ENCODE results near the gene FOXN3. TPM values are rescaled to one million over a fixed set of nuclear protein-coding genes. Genes with fewer than 3 reads are reported as not detected.

The FOXN3 gene
- total and polyA plus RNA-seq, 10 of the 15 experiments (the other 5 are each of a cell fraction or from before 2014, with no cell fraction given): 4.5 to 68.9 (median 29.7) TPM

DNA sequence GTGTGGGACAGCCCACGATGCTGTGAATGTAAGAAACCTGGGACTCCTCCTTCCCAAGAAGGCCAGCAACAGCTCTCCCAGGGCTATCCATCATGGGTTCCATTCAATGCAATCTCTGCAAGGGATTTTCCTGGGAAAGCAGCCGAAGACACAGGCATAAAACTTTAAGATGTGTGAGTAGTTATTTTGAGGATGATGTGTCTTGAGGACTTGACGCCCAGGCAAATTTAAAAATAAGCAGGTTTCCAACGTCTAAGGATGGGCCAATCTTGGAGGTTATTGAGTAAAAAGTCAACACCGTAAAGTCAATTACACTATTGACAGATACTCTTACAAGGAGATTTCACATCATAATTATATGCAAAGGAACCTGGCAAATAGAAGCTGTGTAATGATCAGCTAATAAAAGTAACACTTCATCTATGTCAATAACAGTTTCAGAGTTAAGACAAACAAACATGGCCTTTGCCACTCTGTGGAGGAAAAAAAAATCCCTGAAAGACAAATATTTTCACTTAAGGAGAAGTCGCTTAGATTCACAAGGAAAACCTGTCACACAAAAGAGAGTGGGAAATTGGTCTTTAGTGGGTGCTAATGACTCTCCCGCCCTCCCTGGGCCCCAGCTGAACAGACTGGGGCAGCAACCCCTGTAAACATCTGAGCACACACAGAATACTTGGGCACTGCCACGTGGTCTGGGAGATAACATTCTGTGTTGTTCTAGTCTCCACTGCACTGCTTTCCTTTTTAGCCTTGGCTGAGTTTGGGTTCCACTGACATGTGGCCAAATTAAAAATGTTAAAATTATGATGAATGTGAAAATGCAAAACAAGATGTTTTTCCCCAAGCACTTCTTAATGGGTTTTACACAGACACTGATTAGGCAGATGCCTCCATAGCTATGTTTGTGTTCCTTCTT, 240.9 kb downstream of the FOXN3 start:
- Histone ChIP-seq H3K27me3 (replicated peaks in 1 of 2; ENCODE audit: control insufficient read depth in 2 of 2, insufficient read depth in 2 of 2, low read length in 1 of 2) (no peaks in the 10 kb centered on the region), H2AFZ (ENCODE audit: control insufficient read depth, low read depth, low read length) (no peak overlapping the region), H3K4me1 (ENCODE audit: control insufficient read depth, insufficient read depth, low read length) (peaks cover 8% of the 10 kb centered on the region), H3K36me3 (ENCODE audit: control insufficient read depth in 2 of 2, insufficient read depth in 2 of 2, low read length in 1 of 2) (peaks cover 0 to 2% of the 10 kb centered on the region in 2 experiments; a peak in 2 of 4 replicates), H3K79me2 (ENCODE audit: control insufficient read depth, insufficient read depth, low read length) (no peaks in the 10 kb centered on the region), H3K4me2 (ENCODE audit: control insufficient read depth, insufficient read depth) (no peak overlapping the region), H3K4me3 (no peak overlapping the region), H3K9ac (ENCODE audit: control insufficient read depth, insufficient read depth, low read length) (no peak overlapping the region), H4K20me1 (ENCODE audit: control insufficient read depth, insufficient read depth) (no peaks in the 10 kb centered on the region), H3K27ac (ENCODE audit: control insufficient read depth, insufficient read depth) (no peak overlapping the region), H3K9me3 (replicated peaks; ENCODE audit: control insufficient read depth, insufficient read depth, low read length) (peaks cover 4% of the 10 kb centered on the region; the same call in 2 of the 3 replicates)
- POLR2A ChIA-PET: interaction anchor here (0.7 kb wide), 1 partner anchor 170 kb away, joined by 3 read pairs; no protein-coding TSS in a partner anchor
- WGBS (ENCODE audit: insufficient coverage, insufficient replicate concordance, low lambda C conversion rate, missing lambda C conversion rate): 89% methylated on average over 8 of the region's 8 CpGs
- SMC1A ChIA-PET (ENCODE audit: uncharacterized antibody, unreplicated experiment): interaction anchor here (0.6 to 6.2 kb wide), 14 partner anchors 9 to 735 kb away, joined by 3 to 36 read pairs (median 4); no protein-coding TSS in a partner anchor
- no TSS peak for BruUV-seq (replicated peaks)
- in situ Hi-C loops (cut with MboI) (loop anchor here (5.0 kb wide), 1 partner anchor 741 kb away; no protein-coding TSS in a partner anchor), intact Hi-C loops (cut with micrococcal nuclease; ENCODE audit: unreplicated experiment) (loop anchor here (2.0 to 10.0 kb wide), 5 partner anchors 159 to 739 kb away; no protein-coding TSS in a partner anchor)
- FAIRE-seq (no peak), ATAC-seq (no peak), DNase-seq (ENCODE audit: low read depth, low spot score) (no peak)
- CTCF ChIA-PET: interaction anchor here (0.8 to 3.0 kb wide), 16 partner anchors 11 to 594 kb away, joined by 3 to 31 read pairs (median 4); no protein-coding TSS in a partner anchor
- RAD21 ChIA-PET (ENCODE audit: unreplicated experiment): interaction anchor here (1.0 to 4.2 kb wide), 5 partner anchors 11 to 253 kb away, joined by 3 to 31 read pairs (median 6); no protein-coding TSS in a partner anchor
- TF ChIP-seq, protein P1, sequence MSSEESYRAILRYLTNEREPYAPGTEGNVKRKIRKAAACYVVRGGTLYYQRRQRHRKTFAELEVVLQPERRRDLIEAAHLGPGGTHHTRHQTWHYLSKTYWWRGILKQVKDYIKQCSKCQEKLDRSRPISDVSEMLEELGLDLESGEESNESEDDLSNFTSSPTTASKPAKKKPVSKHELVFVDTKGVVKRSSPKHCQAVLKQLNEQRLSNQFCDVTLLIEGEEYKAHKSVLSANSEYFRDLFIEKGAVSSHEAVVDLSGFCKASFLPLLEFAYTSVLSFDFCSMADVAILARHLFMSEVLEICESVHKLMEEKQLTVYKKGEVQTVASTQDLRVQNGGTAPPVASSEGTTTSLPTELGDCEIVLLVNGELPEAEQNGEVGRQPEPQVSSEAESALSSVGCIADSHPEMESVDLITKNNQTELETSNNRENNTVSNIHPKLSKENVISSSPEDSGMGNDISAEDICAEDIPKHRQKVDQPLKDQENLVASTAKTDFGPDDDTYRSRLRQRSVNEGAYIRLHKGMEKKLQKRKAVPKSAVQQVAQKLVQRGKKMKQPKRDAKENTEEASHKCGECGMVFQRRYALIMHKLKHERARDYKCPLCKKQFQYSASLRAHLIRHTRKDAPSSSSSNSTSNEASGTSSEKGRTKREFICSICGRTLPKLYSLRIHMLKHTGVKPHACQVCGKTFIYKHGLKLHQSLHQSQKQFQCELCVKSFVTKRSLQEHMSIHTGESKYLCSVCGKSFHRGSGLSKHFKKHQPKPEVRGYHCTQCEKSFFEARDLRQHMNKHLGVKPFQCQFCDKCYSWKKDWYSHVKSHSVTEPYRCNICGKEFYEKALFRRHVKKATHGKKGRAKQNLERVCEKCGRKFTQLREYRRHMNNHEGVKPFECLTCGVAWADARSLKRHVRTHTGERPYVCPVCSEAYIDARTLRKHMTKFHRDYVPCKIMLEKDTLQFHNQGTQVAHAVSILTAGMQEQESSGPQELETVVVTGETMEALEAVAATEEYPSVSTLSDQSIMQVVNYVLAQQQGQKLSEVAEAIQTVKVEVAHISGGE (CRISPR knock-in tag; IDR thresholded peaks at IDR 0.05): no peak
- TF ChIP-seq STAT1 (conservative IDR thresholded peaks at IDR 0.05) (no peak), IKZF2 (IDR thresholded peaks at IDR 0.05) (no peak)
- TF ChIP-seq, protein P2, sequence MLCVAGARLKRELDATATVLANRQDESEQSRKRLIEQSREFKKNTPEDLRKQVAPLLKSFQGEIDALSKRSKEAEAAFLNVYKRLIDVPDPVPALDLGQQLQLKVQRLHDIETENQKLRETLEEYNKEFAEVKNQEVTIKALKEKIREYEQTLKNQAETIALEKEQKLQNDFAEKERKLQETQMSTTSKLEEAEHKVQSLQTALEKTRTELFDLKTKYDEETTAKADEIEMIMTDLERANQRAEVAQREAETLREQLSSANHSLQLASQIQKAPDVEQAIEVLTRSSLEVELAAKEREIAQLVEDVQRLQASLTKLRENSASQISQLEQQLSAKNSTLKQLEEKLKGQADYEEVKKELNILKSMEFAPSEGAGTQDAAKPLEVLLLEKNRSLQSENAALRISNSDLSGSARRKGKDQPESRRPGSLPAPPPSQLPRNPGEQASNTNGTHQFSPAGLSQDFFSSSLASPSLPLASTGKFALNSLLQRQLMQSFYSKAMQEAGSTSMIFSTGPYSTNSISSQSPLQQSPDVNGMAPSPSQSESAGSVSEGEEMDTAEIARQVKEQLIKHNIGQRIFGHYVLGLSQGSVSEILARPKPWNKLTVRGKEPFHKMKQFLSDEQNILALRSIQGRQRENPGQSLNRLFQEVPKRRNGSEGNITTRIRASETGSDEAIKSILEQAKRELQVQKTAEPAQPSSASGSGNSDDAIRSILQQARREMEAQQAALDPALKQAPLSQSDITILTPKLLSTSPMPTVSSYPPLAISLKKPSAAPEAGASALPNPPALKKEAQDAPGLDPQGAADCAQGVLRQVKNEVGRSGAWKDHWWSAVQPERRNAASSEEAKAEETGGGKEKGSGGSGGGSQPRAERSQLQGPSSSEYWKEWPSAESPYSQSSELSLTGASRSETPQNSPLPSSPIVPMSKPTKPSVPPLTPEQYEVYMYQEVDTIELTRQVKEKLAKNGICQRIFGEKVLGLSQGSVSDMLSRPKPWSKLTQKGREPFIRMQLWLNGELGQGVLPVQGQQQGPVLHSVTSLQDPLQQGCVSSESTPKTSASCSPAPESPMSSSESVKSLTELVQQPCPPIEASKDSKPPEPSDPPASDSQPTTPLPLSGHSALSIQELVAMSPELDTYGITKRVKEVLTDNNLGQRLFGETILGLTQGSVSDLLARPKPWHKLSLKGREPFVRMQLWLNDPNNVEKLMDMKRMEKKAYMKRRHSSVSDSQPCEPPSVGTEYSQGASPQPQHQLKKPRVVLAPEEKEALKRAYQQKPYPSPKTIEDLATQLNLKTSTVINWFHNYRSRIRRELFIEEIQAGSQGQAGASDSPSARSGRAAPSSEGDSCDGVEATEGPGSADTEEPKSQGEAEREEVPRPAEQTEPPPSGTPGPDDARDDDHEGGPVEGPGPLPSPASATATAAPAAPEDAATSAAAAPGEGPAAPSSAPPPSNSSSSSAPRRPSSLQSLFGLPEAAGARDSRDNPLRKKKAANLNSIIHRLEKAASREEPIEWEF (IDR thresholded peaks at IDR 0.05; ENCODE audit: insufficient replicate concordance, low read depth, low read length): no peak
- TF ChIP-seq, protein P3, sequence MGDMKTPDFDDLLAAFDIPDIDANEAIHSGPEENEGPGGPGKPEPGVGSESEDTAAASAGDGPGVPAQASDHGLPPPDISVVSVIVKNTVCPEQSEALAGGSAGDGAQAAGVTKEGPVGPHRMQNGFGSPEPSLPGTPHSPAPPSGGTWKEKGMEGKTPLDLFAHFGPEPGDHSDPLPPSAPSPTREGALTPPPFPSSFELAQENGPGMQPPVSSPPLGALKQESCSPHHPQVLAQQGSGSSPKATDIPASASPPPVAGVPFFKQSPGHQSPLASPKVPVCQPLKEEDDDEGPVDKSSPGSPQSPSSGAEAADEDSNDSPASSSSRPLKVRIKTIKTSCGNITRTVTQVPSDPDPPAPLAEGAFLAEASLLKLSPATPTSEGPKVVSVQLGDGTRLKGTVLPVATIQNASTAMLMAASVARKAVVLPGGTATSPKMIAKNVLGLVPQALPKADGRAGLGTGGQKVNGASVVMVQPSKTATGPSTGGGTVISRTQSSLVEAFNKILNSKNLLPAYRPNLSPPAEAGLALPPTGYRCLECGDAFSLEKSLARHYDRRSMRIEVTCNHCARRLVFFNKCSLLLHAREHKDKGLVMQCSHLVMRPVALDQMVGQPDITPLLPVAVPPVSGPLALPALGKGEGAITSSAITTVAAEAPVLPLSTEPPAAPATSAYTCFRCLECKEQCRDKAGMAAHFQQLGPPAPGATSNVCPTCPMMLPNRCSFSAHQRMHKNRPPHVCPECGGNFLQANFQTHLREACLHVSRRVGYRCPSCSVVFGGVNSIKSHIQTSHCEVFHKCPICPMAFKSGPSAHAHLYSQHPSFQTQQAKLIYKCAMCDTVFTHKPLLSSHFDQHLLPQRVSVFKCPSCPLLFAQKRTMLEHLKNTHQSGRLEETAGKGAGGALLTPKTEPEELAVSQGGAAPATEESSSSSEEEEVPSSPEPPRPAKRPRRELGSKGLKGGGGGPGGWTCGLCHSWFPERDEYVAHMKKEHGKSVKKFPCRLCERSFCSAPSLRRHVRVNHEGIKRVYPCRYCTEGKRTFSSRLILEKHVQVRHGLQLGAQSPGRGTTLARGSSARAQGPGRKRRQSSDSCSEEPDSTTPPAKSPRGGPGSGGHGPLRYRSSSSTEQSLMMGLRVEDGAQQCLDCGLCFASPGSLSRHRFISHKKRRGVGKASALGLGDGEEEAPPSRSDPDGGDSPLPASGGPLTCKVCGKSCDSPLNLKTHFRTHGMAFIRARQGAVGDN (IDR thresholded peaks at IDR 0.05): no peak
